ENCODE measurements around the gene SLC12A7. TPM values are rescaled to one million over a fixed set of nuclear protein-coding genes. Genes with fewer than 3 reads are reported as not detected.

SLC12A7 gene
- total and polyA plus RNA-seq, 9 donors = 5.9 to 33.9 (median 23.0) TPM

- Histone ChIP-seq H3K4me3 (no peak overlapping the region), H3K27ac (no peak overlapping the region), H3K9me3 (no peaks in the 10 kb centered on the region), H3K27me3 (no peaks in the 10 kb centered on the region), H3K4me1 (ENCODE audit: insufficient read depth) (peaks cover 12% of the 10 kb centered on the region), H3K36me3 (no peaks in the 10 kb centered on the region)
- intact Hi-C loops (cut with DNase I) = no loop called here
- WGBS, 3 donors = 79 to 90% (median 86%) methylated on average over 14 of the region's 14 CpGs
- no peak for DNase-seq
- TF ChIP-seq CTCF (IDR thresholded peaks at IDR 0.05) (no peak), EP300 (IDR thresholded peaks at IDR 0.05) (no peak), POLR2A (IDR thresholded peaks at IDR 0.05) (no peak)
These were observed 9.2 kb upstream of the SLC12A7 start for GRCh38 chr5:1121044-1121443.

- TF ChIP-seq POLR2A (IDR thresholded peaks at IDR 0.05) = no peak
- no peak for TF ChIP-seq CTCF (IDR thresholded peaks at IDR 0.05)
- no peak for TF ChIP-seq EP300 (IDR thresholded peaks at IDR 0.05)
- Histone ChIP-seq H3K4me3 (no peak overlapping the region), H3K27ac (no peak overlapping the region), H3K36me3 (no peaks in the 10 kb centered on the region), H3K27me3 (no peaks in the 10 kb centered on the region), H3K4me1 (ENCODE audit: insufficient read depth) (peaks cover 12% of the 10 kb centered on the region), H3K9me3 (no peaks in the 10 kb centered on the region)
- 84 to 86% (median 84%) methylated on average over 41 of the region's 41 CpGs for WGBS, 3 donors
- no peak for DNase-seq
- intact Hi-C loops (cut with DNase I) = no loop called here
These were observed 8.6 kb upstream of the SLC12A7 start for GRCh38 chr5:1120236-1120999.

- TF ChIP-seq EP300 (IDR thresholded peaks at IDR 0.05) (no peak), CTCF (IDR thresholded peaks at IDR 0.05) (no peak), POLR2A (IDR thresholded peaks at IDR 0.05) (no peak)
- WGBS, 3 donors = 56 to 73% (median 69%) methylated on average over 25 to 28 of the region's 28 CpGs
- peak in 1 of 5 donors; percentile 56 for DNase-seq
- Histone ChIP-seq H3K36me3 (no peaks in the 10 kb centered on the region), H3K27me3 (no peaks in the 10 kb centered on the region), H3K4me3 (no peak overlapping the region), H3K27ac (no peak overlapping the region), H3K4me1 (ENCODE audit: insufficient read depth) (peaks cover 12% of the 10 kb centered on the region), H3K9me3 (no peaks in the 10 kb centered on the region)
- intact Hi-C loops (cut with DNase I) = no loop called here
These were observed 7.5 kb upstream of the SLC12A7 start for GRCh38 chr5:1119312-1119831.

GRCh38 chr5:1118738-1119137 lies 6.9 kb upstream of the SLC12A7 start:
- peak; percentile 57 to 81 (median 68) for DNase-seq
- intact Hi-C loops (cut with DNase I) = no loop called here
- H3K4me3 ChIP-seq = no peak overlapping the region
- no peaks in the 10 kb centered on the region for H3K36me3 ChIP-seq
- TF ChIP-seq CTCF (IDR thresholded peaks at IDR 0.05) = no peak
- TF ChIP-seq EP300 (IDR thresholded peaks at IDR 0.05) = no peak
- no peak for TF ChIP-seq POLR2A (IDR thresholded peaks at IDR 0.05)
- H3K4me1 ChIP-seq (ENCODE audit: insufficient read depth) = peaks cover 12% of the 10 kb centered on the region
- no peaks in the 10 kb centered on the region for H3K9me3 ChIP-seq
- no peaks in the 10 kb centered on the region for H3K27me3 ChIP-seq
- 8 to 24% (median 12%) methylated on average over 13 to 15 of the region's 15 CpGs for WGBS, 3 donors
- H3K27ac ChIP-seq = peak overlapping the region in 1 of 2 donors; percentile 10

Measured in ovary (tissue), 9 donors.